K562 (cell line): ENCODE measurements around the gene SLC25A21. TPM values are rescaled to one million over a fixed set of nuclear protein-coding genes. Genes with fewer than 3 reads are reported as not detected.

Experiments used
- ATAC-seq: fragments of 200-7000 bp; cut with Tn5 transposase; 3 replicates; pipeline ENCODE4 v1.9.1; 2020; ENCODE audit warnings: moderate library complexity
- BruUV-seq: library from RNA; stranded (reverse); fragments of 400-500 nt; replicated peaks from 2 replicates; lab custom pipeline; 2021; lab: Mats Ljungman, UMichigan
- CTCF ChIA-PET: fragments of 300-600 bp; formaldehyde crosslinking; extraction: SDS; loops from one replicate; lab custom pipeline; 2021; ENCODE audit warnings: low intra/inter-chr PET ratio; lab: Yijun Ruan, JAX
- POLR2A ChIA-PET: fragments of 300-600, 350-650 bp; sonication (Branson Sonifier 250); formaldehyde crosslinking; extraction: SDS; loops from one replicate; lab custom pipeline; 2021; ENCODE audit warnings: antibody characterized with exemption, inconsistent platforms; lab: Yijun Ruan, JAX
- DNase-seq, 4 experiments: peaks; one replicate each; pipeline versions ENCODE4 v3.0.0 to v3.0.0-alpha.2; 2011 to 2018; ENCODE audit warnings: low spot score in 3 of 4, mixed read lengths in 3 of 4; ENCODE audit errors: extremely low read depth in 1 of 4
- FAIRE-seq: peaks from 2 replicates; lab custom pipeline; 2011; peaks lifted over from hg19 to GRCh38; lab: Jason Lieb, UNC
- H2AFZ ChIP-seq: 2 replicates; pipeline ENCODE4 v1.6.0; 2011; ENCODE audit warnings: low read depth, low read length, control low read depth, inconsistent platforms
- H3K27ac ChIP-seq: fragments of 200-600 bp; 3 replicates; pipeline ENCODE4 v1.8.0; 2011; ENCODE audit warnings: low read depth, mild to moderate bottlenecking, control low read depth, inconsistent platforms, low read length, moderate library complexity, mixed read lengths; ENCODE audit errors: extremely low read depth
- H3K27me3 ChIP-seq, 2 experiments: fragments of 300-600 bp in 1 of 2; 2 replicates in 1 of 2; 3 replicates in 1 of 2; pipeline versions ENCODE4 v1.6.0 to v1.8.0; 2011; ENCODE audit warnings: inconsistent platforms in 2 of 2, low read length in 2 of 2, mild to moderate bottlenecking in 1 of 2, mixed read lengths in 1 of 2, moderate library complexity in 1 of 2; ENCODE audit not compliant: control insufficient read depth in 2 of 2, insufficient read depth in 2 of 2
- H3K36me3 ChIP-seq: fragments of 300-600 bp; 3 replicates; pipeline ENCODE4 v1.8.0; 2011; ENCODE audit warnings: mild to moderate bottlenecking, low read length, inconsistent platforms; ENCODE audit not compliant: control insufficient read depth, insufficient read depth
- H3K4me1 ChIP-seq, 2 experiments: fragments of 200-600 bp in 1 of 2; replicated peaks in 1 of 2; 2 replicates in 1 of 2; 3 replicates in 1 of 2; pipeline versions ENCODE4 v1.5.1 to v1.8.0; 2011; ENCODE audit warnings: inconsistent platforms in 2 of 2, low read length in 2 of 2, mild to moderate bottlenecking in 1 of 2, mixed read lengths in 1 of 2, moderate library complexity in 1 of 2; ENCODE audit not compliant: control insufficient read depth in 2 of 2, insufficient read depth in 2 of 2
- H3K4me2 ChIP-seq: 2 replicates; pipeline ENCODE4 v1.6.1; 2011; ENCODE audit warnings: low read length, control low read depth, inconsistent platforms, mixed read lengths; ENCODE audit not compliant: insufficient read depth
- H3K4me3 ChIP-seq: fragments of 200-600 bp; sonication (generic), shearing (Covaris generic); 2 replicates; pipeline ENCODE4 v1.5.1; 2016; ENCODE audit warnings: control low read depth, inconsistent platforms
- H3K79me2 ChIP-seq: fragments of 200-600 bp; 3 replicates; pipeline ENCODE4 v1.8.0; 2011; ENCODE audit warnings: low read length, inconsistent platforms; ENCODE audit not compliant: control insufficient read depth, insufficient read depth
- H3K9ac ChIP-seq, 2 experiments: 2 replicates each; pipeline versions ENCODE4 v1.6.0 to v1.6.1; 2011; ENCODE audit warnings: low read depth in 2 of 2, low read length in 2 of 2, control low read depth in 1 of 2, inconsistent platforms in 1 of 2, mild to moderate bottlenecking in 1 of 2, mixed read lengths in 1 of 2; ENCODE audit not compliant: insufficient read depth in 1 of 2
- H3K9me1 ChIP-seq: one replicate; pipeline ENCODE4 v1.6.0; 2011; ENCODE audit warnings: inconsistent platforms, mild to moderate bottlenecking, low read length, moderate library complexity; ENCODE audit not compliant: control insufficient read depth, insufficient read depth
- H3K9me3 ChIP-seq: replicated peaks from 2 replicates; pipeline ENCODE4 v1.5.1; 2011; ENCODE audit warnings: low read depth, low read length, inconsistent platforms; ENCODE audit not compliant: control insufficient read depth, insufficient read depth
- H4K20me1 ChIP-seq: replicated peaks from 2 replicates; pipeline ENCODE4 v1.6.1; 2011; ENCODE audit warnings: low read length, inconsistent platforms, mixed read lengths; ENCODE audit not compliant: control insufficient read depth, insufficient read depth
- BMI1 ChIP-seq: fragments of 150-350 bp; IDR thresholded peaks from 2 replicates; pipeline ENCODE4 v1.6.1; 2014; ENCODE audit warnings: low read length
- BRF1 ChIP-seq: IDR thresholded peaks from 3 replicates; pipeline ENCODE4 v1.6.1; 2011; ENCODE audit warnings: borderline replicate concordance, mild to moderate bottlenecking; ENCODE audit not compliant: insufficient read length; ENCODE audit errors: extremely low read depth
- CBX3 ChIP-seq, 2 experiments: IDR thresholded peaks; 1 replicate in 1 of 2; 2 replicates in 1 of 2; pipeline ENCODE4 v1.6.1; 2012; ENCODE audit warnings: inconsistent platforms in 2 of 2, low read length in 2 of 2, borderline replicate concordance in 1 of 2, control low read depth in 1 of 2
- DDX20 ChIP-seq: fragments of 450-650 bp; IDR thresholded peaks from 2 replicates; pipeline ENCODE4 v1.6.1; 2016; ENCODE audit warnings: missing genetic modification characterization, low read depth, mild to moderate bottlenecking, missing compliant biosample characterization, moderate library complexity
- EP400 ChIP-seq: fragments of 450-650 bp; IDR thresholded peaks from 2 replicates; pipeline ENCODE4 v1.6.1; 2017; ENCODE audit warnings: antibody characterized with exemption, mild to moderate bottlenecking, moderate library complexity
- RFX7 ChIP-seq: fragments of 250-450 bp; sonication (Bioruptor Pico); IDR thresholded peaks from 2 replicates; pipeline ENCODE4 v1.5.1; 2021; ENCODE audit warnings: mild to moderate bottlenecking
- THRAP3 ChIP-seq: fragments of 450-650 bp; IDR thresholded peaks from 2 replicates; pipeline ENCODE4 v1.6.1; 2016; ENCODE audit warnings: mild to moderate bottlenecking, inconsistent platforms, borderline replicate concordance
- ZNF134 ChIP-seq: fragments of 250-450 bp; sonication (Bioruptor Pico); conservative IDR thresholded peaks from 2 replicates; pipeline ENCODE4 v1.4.0; 2020
- ZNF143 ChIP-seq: sonication (generic); formaldehyde crosslinking; IDR thresholded peaks from 2 replicates; pipeline ENCODE4 v1.9.0; 2022; ENCODE audit warnings: mild to moderate bottlenecking, missing genetic modification reagents
- ZNF3 ChIP-seq: fragments of 250-450 bp; sonication (Bioruptor Pico); IDR thresholded peaks from 2 replicates; pipeline ENCODE4 v1.5.0; 2021; ENCODE audit warnings: mild to moderate bottlenecking, moderate library complexity
- ZNF444 ChIP-seq: fragments of 250-450 bp; sonication (Bioruptor Pico); IDR thresholded peaks from 2 replicates; pipeline ENCODE4 v1.4.0; 2020; ENCODE audit warnings: mild to moderate bottlenecking, moderate library complexity
- WGBS: fragments of 100-300 bp; shearing (Covaris generic); methylation state at CpG from one replicate; pipeline ENCODE4 v1.1.6; 2016; ENCODE audit warnings: low coverage, mixed read lengths; ENCODE audit not compliant: insufficient coverage; ENCODE audit errors: missing lambda C conversion rate; 5-methylcytosine and 5-hydroxymethylcytosine counted together
- in situ Hi-C: fragments of 300-500 bp; cut with MboI; formaldehyde crosslinking; loops from 4 replicates; pipeline ENCODE4 v1.15.0; 2018; ENCODE audit warnings: inconsistent platforms, mixed read lengths
- intact Hi-C: fragments of 100-400 bp; cut with micrococcal nuclease; formaldehyde crosslinking; loops from 2 replicates; pipeline ENCODE4 v1.14.2; 2022
- polyA plus RNA-seq, 8 experiments: library from polyadenylated mRNA; depleted of rRNA in 4 of 8; stranded (reverse) in 5 of 8; unstranded in 3 of 8; fragments of >200 nt; fragmentation: Nextera tagmentation in 2 of 8; fragmentation: Illumina TruSeq in 1 of 8; extraction: Ambion mirVana in 2 of 8; extraction: Trizol in 1 of 8; gene quantifications; 2 replicates each; pipeline versions ENCODE4 v1.2.1 to v1.2.3, GENCODE V29; 2011 to 2014; ENCODE audit warnings: inconsistent platforms in 1 of 8, missing spikeins in 1 of 8
- total RNA-seq, 7 experiments: library from RNA; depleted of rRNA in 6 of 7; stranded (reverse); fragments of >200 nt in 6 of 7; fragmentation: Illumina TruSeq in 2 of 7; extraction: Trizol in 2 of 7; gene quantifications; 2 replicates each; pipeline versions ENCODE4 v1.2.1 to v1.2.3, GENCODE V29; 2011 to 2021; ENCODE audit warnings: low replicate concordance in 1 of 7

SLC25A21 gene
- total and polyA plus RNA-seq, 9 of the 15 experiments (the other 6 are each of a cell fraction or from before 2014, with no cell fraction given) = 15.2 to 46.7 (median 28.7) TPM

GRCh38 chr14:37139710-37140109, 32.7 kb downstream of the SLC25A21 start:
- TF ChIP-seq ZNF134 (CRISPR knock-in tag) = no peak
- TF ChIP-seq EP400 = no peak
- no peak for TF ChIP-seq CBX3 (IDR thresholded peaks at IDR 0.05; ENCODE audit: borderline replicate concordance in 1 of 2, low read length in 2 of 2)
- TF ChIP-seq ZNF444 (CRISPR knock-in tag) = no peak
- TF ChIP-seq BMI1 = no peak
- no peak for TF ChIP-seq RFX7 (CRISPR knock-in tag)
- TF ChIP-seq THRAP3 = no peak
- in situ Hi-C loops (loop anchor here (25.0 kb wide), 1 partner anchor 502 kb away; no protein-coding TSS in a partner anchor), intact Hi-C loops (loop anchor here (10.0 kb wide), 2 partner anchors 115 to 195 kb away; no protein-coding TSS in a partner anchor)
- BruUV-seq = no TSS peak
- H3K36me3 ChIP-seq = no peaks in the 10 kb centered on the region
- no peaks in the 10 kb centered on the region for H3K9me1 ChIP-seq
- no peak overlapping the region for H3K4me3 ChIP-seq
- no peaks in the 10 kb centered on the region for H4K20me1 ChIP-seq
- ATAC-seq (no peak), FAIRE-seq (no peak), DNase-seq (no peak)
- CTCF ChIA-PET = no interaction called here
- POLR2A ChIA-PET = no interaction called here
- H2AFZ ChIP-seq = no peak overlapping the region
- H3K4me2 ChIP-seq = no peak overlapping the region
- no peak overlapping the region for H3K9ac ChIP-seq
- H3K27ac ChIP-seq = no peak overlapping the region
- WGBS = 88% methylated on average over 3 of the region's 3 CpGs
- H3K4me1 ChIP-seq = no peaks in the 10 kb centered on the region; a peak in 2 of 5 replicates
- H3K9me3 ChIP-seq = no peaks in the 10 kb centered on the region
- no peaks in the 10 kb centered on the region for H3K27me3 ChIP-seq
- H3K79me2 ChIP-seq = peaks cover 20% of the 10 kb centered on the region; the same call in 2 of the 3 replicates

DNA sequence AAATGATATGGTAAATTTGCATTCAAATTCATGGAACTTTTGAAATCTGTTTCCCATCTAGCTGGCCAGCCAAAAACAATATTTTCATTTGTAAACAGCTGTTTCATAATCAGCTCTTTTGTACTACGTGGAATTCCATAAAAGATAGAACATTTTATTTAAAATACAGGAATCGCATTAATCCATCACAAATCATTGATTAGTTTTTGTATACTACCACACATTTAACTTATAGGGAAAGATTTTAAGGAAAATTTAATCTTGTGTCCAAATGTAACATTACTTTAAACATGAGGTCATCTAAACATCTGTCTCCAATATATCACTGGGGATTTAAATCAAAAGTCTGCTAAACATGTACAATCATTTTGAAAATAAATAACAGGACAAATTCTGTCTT, 33.5 kb downstream of the SLC25A21 start:
- ChIA-PET CTCF (no interaction called here), POLR2A (interaction anchor here (1.0 kb wide), 1 partner anchor 18 kb away, joined by 3 read pairs; no protein-coding TSS in a partner anchor)
- no TSS peak for BruUV-seq
- no peak overlapping the region for H2AFZ ChIP-seq
- FAIRE-seq = no peak
- H3K9ac ChIP-seq = no peak overlapping the region
- intact Hi-C loops = no loop called here
- H3K4me1 ChIP-seq = no peaks in the 10 kb centered on the region; a peak in 2 of 5 replicates
- H3K27ac ChIP-seq = no peak overlapping the region
- no peaks in the 10 kb centered on the region for H3K36me3 ChIP-seq
- no peak for ATAC-seq
- H3K79me2 ChIP-seq = peaks cover 18% of the 10 kb centered on the region; the same call in 1 of the 3 replicates
- no peaks in the 10 kb centered on the region for H3K9me1 ChIP-seq
- no peaks in the 10 kb centered on the region for H3K27me3 ChIP-seq
- no peak overlapping the region for H3K4me2 ChIP-seq
- 94% methylated on average over 2 of the region's 2 CpGs for WGBS
- no peaks in the 10 kb centered on the region for H4K20me1 ChIP-seq
- no peak overlapping the region for H3K4me3 ChIP-seq
- TF ChIP-seq ZNF3 (CRISPR knock-in tag) (no peak), BRF1 (no peak), ZNF143 (no peak), DDX20 (tag) (no peak)
- TF ChIP-seq, all 486 proteins: peak for 0
- in situ Hi-C loops = loop anchor here (25.0 kb wide), 1 partner anchor 502 kb away; no protein-coding TSS in a partner anchor
- H3K9me3 ChIP-seq = no peaks in the 10 kb centered on the region
- no peak for DNase-seq
